GM18858 (cell line): ENCODE data around the gene CLRN2.

Experiments
- ATAC-seq: cut with Tn5 transposase; IDR thresholded peaks from one replicate; pipeline ENCODE4 v1.9.1; 2021; ENCODE audit not compliant: unreplicated experiment

CLRN2 gene, protein sequence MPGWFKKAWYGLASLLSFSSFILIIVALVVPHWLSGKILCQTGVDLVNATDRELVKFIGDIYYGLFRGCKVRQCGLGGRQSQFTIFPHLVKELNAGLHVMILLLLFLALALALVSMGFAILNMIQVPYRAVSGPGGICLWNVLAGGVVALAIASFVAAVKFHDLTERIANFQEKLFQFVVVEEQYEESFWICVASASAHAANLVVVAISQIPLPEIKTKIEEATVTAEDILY

DNA sequence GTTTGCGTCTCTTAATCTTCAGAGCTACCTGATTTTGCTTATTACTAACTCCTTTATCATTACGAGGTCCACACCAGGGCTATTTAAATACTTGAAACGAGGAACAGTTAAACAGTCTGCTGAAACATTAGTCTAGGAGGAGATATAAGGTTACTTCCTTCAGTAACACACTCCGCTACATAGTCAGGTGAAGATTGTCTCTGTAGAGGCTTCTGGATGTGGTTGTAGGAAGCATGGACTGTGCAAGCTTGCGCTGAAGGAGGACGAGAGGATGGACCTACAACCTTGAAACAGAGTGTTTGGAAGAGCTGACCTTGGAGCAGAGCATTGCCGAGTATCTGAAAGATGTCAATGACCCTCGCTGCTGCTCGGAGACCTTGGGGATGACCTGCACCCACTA lies at the start of gene CLRN2:
CLRN2 (plus strand) TSS at position 301 of the 400 bp plus-strand sequence. CDS start 102 bp downstream, outside the sequence.
- no peak for ATAC-seq

DNA sequence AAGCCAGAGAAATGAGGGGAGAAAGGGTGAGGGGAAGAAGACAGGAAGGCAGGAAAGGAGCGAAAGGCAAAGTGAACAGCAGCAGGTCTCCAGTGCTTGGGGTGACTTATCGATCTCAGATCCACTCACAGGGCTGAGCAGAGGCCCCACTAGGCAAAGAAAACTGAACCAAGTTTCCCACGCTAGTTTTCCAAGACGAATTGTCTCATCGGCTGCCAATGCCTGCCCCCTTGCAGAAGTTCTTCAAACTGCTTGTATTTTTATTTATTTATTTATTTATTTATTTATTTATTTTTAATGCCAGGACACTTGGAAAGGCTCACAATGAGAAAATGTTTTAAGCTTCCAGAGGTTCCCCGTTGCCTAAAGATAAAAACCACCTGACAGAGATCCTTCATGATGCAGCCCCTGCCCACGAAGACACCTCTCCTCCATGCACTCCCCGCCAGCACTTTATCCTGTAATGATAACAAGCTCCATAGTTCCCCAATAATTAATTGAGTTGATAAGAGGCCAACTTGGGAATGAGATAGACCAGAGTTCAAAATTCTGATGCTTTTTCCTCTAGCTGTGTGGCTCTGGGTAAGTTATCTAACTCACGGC lies 46.2 kb upstream of the CLRN2 start:
- no peak for ATAC-seq

DNA sequence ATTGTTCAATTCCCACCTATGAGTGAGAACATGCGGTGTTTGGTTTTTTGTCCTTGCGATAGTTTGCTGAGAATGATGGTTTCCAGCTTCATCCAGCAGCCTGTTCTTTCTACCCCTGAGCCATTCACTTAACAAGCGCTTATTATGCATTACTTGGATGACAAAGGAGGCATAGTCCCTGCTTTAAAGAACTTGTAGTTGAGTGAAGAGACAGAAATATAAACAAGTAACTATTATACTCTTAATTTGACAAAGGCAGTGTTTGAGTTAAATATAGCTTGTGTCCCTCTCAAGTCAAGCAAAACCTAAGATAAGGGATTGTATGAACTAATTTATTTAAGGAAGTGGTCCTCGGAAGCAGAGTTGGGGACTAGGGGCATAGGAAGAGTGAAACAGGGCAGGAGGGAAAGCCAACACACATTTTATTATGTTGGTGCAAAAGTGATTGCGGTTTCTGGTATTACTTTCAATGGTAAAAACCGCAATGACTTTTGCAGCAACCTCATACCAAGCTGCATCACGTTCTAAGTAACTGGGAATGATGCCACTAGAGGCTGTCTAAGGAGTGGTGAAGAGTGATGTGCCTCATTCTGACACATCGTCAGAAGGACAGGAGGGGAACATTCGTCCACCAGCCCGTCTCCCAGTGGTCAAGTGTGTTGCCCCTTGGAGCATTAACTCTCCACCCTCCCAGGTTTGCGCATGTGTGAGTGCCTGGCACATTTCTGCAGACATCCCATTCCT lies 44.9 kb upstream of the CLRN2 start:
- ATAC-seq, result no peak

DNA sequence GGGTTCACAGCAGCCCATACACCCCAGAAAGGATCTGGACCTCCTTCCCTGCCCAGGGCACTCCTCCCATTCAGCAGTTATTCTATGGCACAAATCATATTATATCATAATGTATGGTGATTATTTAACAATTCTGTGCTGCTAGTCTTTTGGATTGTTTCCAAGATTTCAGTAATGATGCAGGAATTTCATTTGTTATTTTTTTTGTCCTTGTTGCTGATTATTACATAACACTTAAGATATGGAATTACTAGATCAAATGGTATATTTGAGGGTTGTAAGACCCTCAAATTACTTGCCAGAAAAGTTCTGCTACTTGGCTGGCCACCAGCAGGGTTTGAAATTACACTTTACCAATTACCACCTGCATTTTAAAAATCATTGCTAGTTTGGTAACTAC lies 39.5 kb upstream of the CLRN2 start:
- no peak for ATAC-seq

DNA sequence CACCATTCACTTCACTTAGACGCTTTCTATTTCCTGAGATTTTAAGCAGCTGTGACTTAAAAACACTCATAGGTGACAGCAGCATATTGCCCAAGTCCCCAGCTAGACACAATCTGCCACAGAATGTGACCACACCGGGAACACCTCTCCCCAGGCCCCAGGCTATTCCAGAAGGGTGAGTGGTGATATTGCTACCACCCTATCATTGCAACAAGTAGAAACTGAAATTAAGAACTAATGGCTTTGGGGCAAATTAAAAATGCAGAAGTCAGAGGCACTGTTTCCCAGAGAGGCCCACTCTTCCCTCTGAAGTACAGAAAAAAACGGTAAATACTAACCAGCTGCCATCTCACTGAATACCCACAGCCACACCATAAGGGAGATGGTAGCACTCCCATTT lies 38.1 kb upstream of the CLRN2 start:
- no peak for ATAC-seq

DNA sequence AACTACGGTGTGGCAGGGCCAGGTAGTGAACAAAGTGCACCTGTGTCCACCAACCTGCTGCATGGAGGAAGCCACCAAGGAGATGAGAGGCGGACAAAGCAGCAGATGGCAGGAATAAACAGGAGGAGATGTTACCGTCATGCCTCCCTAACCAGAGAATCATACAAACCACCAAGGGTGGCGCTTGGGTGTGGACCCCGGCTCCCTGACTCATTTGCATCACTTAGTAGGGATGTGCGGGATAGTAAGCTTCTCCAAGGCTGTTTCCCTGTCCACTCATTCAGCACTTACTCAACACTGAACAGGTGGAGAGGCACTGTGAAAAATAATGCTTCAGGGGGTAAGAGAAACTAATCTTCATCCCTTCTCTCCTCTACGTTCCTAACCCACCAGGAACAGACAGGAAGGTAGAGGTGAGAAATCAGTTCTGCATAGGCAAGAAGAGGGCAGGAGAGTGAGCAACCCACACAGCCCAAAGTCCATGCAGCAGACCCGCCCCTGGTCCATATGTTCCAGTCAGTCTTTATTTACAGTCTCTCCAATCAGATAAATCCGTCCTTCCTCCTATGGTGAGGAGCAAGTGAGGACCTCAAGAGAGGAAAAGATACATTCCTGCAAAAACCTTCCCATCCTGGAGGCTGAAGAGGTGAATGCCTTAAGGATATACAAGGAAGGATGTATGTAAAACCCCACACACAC lies 37.0 kb upstream of the CLRN2 start:
- no peak for ATAC-seq

DNA sequence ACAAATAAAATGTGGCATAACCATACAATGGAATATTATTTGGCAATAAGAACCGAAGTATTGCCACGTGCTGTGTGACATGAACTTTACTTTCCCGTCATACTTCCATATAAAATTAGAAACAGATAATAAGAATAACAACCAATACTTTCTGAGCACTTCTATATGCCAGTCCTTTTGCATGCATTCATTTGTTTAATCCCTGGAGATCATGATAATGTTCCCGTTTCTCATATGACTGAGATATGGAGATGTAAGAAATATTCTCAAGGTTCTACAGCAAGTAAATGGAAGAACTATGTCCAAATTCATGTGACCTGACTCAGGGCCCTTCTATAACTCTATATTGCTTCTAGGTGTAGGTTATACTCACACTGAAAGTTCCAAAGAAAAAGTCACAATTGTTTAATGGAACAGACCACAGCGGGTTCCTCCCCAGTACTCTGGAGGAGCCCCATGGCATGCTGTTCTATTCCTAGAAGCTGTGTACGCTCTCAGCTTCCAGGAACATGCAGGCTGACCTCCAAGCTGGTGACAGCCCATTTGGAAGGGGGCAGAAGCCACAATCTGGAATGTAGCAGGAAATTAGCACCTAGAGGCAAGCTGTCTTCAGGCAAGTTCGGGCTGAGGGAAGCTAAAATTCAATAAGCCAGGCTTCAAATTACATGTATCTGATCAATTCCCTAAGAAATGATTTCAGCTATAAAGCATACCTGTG lies 34.6 kb upstream of the CLRN2 start:
- no peak for ATAC-seq

DNA sequence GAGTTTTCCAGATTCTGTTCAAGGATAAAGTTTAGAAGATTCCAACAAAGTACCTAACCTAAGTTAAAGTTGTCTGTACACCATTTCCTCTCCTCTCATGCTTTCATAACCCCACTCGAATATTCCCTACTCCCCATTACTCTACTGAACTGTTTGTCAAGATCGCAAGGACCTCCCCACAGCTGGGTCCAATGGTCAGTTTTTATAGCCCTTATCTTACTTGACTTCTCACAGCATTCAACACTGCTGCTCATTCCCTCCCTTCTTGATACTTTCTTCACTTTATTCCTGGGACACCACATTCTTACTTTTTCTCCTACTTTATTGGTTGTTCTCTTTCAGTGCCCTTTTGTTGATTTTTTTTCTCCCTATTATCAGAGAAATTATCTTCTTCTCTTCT lies 34.0 kb upstream of the CLRN2 start:
- ATAC-seq, result no peak

DNA sequence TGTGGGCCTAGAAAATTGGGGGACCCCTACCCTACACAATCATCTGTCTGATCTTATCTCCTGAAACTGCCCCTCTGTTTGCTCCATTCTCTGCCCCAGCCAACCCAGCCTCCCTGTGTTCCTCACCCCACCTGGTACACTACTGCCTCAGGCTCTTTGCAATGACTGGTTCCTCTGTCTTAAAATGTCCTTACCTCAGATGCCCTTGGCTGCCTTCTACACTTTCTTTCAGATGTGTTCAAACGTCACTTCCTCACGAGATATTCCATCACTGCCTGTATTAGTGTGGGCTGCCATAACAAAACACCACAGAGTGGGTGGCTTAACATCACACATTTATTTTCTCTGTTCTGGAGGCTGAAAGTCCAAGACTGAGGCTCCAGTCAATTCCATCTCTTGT lies 32.2 kb upstream of the CLRN2 start:
- no peak for ATAC-seq

DNA sequence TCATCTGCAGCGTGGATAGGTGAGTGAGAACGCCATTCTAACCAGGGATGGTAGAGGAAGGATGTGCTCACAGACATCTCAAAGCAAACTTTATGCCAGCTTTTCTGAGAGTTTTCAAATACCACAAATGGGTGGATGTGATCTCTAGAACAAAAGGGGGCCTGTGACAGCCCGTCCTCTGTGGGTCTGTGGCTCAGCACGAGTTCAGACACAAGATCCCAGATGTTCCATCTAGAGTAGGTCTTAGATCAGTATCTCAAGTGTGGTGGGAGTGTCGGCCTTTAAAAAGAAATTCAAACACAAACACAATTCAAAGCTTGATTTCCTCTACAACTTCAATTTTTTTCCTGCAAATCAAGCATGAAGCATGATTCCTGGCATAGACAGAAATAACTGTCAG lies 25.8 kb upstream of the CLRN2 start:
- ATAC-seq, result no peak

DNA sequence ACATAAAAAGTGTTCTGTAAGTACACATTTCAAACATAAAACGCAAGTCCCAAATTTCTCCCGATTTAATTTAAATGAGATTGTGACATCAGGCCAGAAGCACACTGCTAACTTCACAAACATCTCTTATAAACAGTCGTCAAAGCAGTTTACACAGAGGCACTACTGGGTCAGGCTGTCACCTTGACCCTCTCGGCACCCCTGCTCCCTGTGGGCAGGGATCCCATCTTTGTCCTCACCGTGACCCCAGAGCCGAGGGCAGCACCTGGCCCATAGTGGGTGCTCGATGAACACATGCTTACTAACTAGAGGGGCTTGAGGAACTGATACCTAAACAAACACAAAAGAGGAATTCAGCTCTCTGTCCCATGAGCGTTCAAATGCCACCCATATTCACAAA lies 25.2 kb upstream of the CLRN2 start:
- no peak for ATAC-seq

DNA sequence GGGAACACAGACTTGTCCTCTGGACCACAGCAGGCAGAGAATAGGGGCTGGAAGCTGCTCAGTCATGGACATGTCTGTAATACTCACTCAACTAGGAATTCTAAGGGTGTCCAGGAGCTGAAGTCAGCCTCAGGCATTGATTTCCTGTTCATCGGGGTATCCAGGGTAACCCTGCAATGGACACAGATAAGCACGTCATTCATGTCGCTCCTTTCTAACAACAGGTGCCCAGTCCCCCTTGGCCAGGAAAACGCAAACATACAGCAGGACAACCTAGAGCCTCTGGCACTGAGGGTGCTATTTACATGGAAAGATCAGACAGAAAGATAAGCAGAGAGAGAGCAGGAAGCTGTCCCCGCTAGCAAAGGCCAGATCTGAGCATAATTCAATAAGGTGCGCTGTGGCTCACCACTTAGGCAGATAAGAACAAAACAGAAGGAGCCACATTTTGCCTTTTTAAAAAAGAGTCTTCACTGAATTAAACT lies 24.3 kb upstream of the CLRN2 start:
- ATAC-seq, result no peak

DNA sequence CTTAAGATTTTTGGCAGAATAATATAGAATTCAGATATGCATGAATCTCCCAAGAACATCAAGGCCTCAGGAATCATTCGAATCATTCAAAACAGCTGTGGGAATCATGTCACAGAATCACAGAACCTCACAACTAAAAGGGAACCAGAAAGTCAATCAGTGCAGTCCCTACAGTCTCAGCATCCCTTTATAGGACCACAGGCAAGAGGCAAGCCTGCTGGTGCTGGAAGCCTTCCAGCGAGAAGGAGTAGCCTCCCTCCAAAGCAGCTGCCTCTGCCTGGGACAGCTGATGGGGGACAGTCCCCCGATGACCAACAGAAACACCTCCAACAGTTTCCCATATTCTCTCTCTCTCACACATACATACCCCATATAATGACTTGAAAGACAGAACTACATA lies 23.8 kb upstream of the CLRN2 start:
- ATAC-seq, result no peak

DNA sequence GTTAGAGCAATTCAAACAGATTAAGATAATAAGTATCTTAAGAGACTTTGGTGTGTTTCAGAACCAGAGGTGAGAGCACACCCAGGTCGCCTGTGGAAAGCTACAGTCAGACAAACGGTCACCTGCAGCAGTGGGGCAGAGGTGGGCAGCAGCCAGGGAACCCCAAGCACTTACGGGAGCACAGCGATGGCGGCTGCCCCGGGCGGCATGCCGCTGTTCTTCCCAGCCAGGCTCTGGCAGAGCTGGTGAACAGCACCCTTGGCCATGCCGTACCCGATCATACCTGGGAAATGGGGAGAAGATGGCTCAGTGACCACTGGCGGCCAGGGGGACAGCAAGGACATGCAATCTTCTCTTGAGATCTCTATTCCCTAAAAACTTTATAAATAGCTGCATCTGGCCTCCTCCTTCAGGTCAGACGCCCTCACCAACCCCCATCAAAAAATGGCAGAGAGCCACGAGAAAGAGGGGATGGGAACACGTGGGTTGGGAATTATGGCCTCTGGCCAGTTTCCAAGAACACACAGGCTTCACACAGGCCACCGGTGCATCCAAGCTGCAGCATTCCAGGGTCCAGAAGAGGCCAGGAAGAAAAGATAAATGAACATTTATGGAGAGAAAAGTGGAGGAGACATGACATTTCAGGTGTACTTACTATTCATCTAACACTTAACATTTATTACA lies 22.8 kb upstream of the CLRN2 start:
- no peak for ATAC-seq

DNA sequence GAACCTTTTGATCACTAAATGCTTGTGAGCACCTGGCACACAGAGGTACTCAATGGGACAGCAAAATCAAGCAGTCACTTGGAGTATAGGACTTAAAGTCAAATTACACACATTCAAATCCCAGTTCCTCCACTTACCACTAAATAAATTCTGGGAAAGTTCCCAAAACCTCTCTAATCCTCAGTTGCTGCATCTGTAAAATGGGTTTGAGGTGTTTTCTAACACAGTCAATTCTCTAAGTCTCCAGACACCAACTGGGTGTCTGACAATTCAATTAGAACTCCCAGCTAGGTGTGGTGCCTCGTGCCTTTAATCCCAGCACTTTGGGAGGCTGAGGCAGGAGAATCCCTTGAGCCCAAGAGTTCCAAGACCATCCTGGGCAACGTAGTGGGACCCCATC lies 22.1 kb upstream of the CLRN2 start:
- ATAC-seq, result no peak

DNA sequence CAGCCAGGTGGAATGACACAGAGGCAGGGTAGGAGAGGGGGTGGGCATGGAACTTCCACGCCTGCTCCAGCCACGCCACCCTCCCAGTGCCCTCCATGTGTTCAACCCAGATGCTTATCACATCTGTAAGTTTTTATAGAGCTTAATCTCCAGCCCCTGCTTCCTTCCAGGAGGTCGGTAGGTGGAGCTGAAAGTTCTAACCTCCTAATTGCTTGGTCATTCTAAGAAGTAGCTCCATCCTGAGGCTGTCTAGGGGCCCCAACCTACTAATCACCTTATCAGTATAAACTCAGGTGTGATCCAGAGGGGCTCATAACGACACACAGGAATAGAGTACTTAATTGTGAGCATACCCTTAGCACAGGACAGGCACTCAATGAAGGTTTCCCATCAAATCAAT lies 21.3 kb upstream of the CLRN2 start:
- no peak for ATAC-seq

DNA sequence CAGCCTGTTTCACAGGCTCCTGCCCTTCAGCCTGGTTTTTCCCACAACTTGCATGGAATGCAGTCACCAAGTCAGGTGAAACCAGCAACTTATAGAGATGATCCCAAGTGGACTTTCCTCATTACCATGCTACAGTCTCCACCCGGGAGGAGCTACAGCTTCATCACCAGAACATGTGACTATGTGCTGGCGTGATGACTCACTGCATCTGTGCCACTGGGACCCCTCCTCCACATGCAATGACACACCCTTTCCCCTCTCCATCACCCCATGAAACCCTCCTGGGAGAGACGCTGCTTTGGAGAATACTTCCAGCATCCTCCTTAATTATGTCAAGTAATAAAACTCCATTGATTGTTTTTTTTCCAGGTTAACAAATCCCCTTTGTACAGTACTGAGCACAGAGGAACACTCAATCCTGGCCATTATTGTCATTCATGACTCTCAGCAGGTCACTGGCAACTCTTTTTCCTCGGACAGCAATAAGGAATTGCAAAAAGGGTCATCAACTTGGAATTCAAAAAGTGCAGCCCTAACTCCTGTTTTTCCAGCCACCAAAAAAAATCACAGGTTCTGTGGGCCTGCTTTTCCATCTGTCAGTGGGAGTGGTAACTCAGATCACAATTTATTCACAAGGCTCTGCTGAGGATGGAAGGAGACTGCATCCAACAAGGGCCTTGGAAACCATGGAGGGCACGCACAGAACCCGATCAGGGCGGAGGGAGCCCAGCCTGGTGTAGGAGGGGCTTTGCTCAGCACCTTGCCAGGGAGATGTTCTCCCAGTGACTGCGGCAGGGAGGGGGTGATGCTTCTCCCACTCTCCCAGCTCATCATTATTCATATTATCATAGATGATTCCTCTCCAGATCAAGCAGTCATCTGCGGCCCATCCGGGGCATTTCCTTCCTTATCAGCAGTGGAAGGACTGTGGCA lies 20.4 kb upstream of the CLRN2 start:
- ATAC-seq, result no peak

DNA sequence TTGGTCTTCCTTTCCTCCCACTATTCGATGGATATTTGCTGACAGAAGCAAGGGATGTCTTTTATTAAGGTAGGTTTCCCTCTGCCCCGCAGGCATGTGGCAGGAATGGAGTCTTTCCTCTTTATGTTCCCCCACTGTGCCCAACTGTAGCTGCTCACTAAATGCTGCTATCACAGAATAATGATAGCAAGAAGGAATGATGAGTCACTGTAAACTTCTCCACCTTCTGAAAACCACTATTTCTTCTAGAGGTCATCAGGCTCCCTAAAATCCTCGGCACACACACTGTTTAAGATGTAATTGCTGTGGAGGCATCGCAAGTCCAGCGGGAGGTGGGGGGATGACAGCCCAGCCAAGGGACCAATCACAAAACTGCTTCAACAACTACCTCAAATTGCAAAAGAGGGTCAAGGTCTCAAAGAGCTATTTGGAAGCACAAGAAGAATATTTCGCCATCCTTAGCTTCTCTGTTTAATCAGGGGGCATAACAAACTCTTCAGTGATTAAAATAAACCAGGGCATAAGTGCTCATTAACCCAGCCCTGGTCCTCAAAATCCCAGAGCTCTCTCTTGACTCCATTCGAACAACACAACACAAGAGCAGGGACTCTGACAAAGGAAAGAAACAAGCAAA lies 17.0 kb upstream of the CLRN2 start:
- ATAC-seq, result no peak

DNA sequence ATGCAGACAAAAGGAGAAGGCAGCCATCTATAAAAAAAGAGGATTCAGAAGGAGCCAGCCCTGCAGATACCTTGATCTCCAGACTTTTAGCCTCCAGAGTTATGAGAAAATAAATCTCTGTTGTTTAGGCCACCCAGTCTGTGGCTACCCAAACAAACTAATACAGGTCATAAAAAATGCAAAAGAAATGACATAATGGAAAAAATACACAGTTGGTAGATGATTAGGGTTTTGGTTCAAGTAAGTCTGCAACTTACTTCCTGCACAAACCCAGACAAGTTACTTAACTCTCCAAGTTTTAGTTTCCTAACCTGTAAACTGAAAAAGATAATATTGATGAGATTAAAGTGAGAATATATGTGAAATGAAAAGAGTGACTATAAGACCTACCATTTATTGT lies 14.4 kb upstream of the CLRN2 start:
- ATAC-seq, result peak; percentile 39
